GM18499 (cell line): ENCODE data around the gene SETD4.
A peak's percentile ranks its signal among the peaks of the same experiment; 100 is the strongest.
"Not testable (repeated sequence)": the region's sequence is repeated elsewhere in the genome, so short reads cannot be mapped to it uniquely, and the experiment has no call there.

Experiments used
- ATAC-seq: cut with Tn5 transposase; IDR thresholded peaks from one replicate; pipeline ENCODE4 v1.9.1; 2021; ENCODE audit warnings: moderate number of reproducible peaks; ENCODE audit not compliant: insufficient read depth, unreplicated experiment

The SETD4 gene, protein sequence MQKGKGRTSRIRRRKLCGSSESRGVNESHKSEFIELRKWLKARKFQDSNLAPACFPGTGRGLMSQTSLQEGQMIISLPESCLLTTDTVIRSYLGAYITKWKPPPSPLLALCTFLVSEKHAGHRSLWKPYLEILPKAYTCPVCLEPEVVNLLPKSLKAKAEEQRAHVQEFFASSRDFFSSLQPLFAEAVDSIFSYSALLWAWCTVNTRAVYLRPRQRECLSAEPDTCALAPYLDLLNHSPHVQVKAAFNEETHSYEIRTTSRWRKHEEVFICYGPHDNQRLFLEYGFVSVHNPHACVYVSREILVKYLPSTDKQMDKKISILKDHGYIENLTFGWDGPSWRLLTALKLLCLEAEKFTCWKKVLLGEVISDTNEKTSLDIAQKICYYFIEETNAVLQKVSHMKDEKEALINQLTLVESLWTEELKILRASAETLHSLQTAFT

DNA sequence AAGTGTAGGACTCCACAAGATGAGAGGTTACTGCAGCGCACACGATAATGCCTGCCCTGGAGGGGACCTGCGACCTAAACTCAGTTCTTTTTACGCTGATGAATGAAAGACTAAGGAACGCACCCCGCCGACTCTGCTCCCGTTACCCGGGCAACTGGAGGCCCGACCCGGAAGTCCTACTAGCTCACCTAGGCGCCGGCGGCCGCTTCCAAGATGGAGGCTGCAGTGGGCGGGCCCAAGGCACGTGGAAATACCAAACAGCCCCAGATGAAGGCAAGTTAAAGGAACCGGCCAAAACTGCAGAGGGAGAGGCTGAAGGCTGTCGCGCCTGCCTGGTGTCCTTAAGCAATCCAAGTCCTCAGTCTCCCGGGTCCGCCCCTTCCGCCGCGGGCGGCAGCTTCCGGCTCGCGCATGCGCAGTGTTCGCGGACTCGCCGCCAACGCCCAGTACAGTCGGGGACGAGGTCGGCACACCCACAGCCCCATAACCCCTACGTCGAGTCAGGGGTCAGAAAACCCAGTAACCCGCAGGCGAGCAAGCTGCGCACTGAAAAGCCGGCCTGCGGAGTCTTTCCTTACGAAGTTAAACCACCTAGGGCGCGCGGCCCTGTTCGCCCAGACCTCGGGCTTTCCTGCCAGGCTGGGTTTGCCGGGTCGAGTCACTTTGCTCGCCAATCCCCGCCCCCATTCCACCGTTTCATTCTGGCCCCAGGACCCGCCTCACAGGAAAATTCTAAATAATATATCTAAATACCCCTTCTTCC, at the start of gene SETD4:
TSS of gene SETD4 (minus strand) at position 368 of the 763 bp plus-strand sequence. CDS start 1,638 bp downstream, outside the sequence.
- ATAC-seq: peak; percentile 57

DNA sequence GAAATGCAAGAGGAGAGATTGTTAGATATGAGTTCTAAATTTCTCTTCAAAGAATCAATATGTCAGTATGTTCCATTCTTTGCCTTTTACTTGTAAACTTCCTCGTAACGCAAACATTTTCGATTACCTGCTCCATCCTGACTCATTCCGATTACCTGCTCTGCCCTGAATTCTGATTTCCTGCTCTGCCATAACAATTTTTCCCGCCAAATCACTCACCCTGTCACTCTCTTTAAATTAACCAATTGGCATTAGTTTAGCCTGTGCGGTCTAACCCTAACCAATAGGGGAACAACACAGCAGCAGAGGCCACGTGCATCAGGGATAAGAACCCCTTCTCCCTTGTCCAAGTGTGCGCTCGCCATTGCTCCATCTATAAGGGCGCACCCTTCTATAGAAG, 49.5 kb upstream of the SETD4 start:
- ATAC-seq: no peak

DNA sequence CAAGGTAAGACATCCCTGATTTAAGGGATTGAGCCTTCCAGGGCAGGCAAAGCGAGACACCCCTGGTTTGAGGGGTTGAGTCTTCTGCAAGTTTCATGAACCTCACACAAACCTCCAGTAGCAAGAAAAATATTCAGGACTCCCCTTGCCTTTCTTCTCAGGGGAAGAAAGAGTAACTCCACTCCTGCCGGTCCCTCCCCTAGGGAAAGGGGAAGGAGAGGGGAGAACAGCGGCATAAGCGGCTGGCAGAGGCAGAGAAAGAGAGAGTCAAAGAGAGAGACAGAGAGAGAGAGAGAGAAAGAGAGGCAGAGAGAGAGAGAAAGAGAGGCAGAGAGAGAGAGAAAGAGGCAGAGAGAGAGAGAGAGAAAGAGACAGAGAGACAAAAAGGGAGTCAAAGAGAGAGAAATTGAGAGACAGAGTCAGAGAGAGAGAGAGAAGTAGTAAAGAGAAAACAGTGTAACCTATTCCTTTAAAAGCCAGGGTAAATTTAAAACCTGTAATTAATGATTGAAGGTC, 45.1 kb upstream of the SETD4 start:
- ATAC-seq: no peak

DNA sequence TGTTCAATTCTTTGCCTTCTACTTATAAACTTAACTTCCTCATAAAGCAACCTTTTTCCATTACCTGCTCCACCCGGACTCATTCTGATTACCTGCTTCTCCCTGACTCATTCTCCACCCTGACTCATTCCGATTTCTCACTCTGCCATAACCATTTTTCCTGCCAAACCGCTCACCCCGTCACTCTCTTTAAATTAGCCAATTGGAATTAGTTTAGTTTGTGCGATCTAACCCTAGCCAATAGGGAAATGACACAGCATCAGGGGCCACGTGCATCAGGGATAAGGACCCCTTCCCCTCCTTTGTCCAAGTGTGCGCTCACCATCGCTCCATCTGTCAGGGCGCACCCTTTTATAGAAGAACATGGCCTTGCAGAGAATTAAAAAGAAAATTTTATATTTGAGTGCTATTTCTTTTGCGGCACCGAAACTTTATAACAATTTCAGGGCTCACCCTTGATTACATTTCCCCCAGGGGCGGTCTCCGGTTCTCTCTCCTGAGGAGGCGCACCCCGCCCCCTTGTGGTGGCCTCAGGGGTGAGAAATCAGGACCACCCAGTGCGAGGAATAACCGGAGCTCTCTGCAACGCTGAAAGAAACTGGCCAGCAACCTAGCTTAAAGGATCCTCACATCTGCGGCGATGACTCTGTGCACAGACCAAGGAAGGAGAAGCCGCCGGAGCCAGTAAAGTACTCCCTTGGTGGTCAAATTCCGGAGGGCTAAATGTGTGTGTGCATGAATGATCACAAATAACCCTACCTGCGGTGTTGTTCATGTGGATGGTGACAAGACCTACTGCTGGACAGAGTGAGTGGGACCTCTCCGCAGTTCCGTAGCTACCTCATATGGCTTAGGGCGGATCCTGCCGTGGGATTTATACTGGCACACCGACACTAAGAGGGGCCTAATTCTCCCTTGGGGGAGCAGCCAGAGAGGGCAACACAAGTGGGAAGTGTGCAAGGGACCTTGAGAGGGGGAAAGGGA, 44.3 kb upstream of the SETD4 start:
- ATAC-seq: no peak

DNA sequence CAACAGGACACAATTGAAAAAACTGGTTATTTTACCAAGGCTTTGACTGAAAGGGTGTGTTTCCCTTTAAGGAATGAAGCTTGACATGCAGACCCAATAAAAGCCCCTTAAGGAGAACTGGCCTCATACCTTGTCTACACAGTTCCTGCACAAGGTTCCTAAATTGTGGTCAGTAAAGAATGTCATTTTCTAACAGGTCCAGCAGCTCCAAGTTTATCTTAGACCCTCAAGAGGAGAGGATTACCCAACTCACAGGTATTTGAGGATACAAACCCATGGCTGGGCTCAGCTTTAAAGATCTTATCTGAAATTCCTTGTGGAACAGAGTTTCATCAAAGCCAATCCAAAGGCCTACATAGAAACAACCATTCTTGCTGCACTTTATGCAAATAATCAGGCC, 43.1 kb upstream of the SETD4 start:
- no peak for ATAC-seq

DNA sequence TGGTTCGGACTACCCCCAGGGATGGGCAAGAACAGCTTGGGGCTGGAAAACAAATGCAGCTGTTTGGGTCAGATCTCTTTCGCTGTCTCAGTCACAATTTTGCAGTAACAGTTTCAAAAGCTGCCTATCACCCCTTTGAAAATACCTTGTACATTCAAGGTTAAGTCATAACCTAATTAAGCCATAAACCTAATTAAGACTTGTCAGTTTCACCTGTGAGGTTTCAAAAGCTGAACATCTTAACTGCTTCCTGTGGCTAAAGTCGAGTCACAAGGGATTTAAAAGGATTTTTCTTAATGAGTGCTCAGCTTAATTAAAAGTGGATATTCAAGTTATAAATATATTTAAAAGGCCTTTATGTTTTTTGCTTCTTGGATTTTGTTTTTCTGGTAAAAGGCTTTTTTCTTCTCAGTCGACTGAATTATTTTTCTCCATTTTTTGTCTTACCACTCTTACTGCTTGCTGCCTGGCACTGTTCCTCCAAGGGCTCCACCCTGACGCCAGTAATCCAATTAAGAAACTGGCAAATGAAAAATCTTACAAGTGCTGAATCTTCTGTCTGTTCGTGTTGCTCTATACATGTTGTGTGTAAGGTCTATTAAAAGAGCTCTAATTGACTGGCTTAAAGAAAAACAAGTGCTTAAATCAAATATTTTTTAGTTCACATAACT, 40.8 kb upstream of the SETD4 start:
- no peak for ATAC-seq

DNA sequence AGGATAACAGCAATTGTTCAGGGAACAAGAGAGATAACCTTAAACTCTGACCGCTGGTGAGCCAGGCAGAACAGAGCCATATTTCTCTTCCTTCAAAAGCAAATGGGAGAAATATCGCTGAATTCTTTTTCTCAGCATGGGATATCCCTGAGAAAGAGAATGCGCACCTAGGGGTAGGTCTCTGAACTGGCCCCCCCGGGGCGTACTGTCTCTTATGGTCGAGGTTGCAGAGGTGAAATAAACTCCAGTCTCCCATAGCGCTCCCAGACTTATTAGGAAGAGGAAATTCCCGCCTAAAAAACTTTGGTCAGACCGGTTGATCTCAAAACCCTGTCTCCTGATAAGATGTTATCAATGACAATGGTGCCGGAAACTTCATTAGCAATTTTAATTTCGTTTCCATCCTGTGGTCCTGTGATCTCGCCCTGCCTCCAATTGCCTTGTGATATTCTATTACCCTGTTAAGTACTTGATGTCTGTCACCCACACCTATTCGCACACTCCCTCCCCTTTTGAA, 39.4 kb upstream of the SETD4 start:
- not testable (repeated sequence) for ATAC-seq

DNA sequence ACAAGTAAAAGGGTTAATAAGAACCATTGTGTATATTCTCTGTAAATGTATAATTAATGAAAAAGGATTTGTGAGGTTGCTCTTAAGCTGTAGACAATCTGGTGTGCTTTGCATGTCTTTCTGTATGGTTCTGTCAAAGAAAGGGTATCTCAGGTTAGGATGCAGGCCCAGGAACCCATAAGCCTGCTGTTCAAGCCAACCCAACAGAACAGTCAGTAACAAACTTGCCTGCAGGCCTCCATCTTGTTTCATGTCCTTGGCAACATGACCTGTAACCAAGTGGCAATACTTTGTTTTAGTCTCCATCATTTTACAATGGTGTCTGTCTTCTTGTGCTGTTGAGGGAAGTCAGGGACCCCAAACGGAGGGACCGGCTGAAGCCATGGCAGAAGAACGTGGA, 38.7 kb upstream of the SETD4 start:
- no peak for ATAC-seq

DNA sequence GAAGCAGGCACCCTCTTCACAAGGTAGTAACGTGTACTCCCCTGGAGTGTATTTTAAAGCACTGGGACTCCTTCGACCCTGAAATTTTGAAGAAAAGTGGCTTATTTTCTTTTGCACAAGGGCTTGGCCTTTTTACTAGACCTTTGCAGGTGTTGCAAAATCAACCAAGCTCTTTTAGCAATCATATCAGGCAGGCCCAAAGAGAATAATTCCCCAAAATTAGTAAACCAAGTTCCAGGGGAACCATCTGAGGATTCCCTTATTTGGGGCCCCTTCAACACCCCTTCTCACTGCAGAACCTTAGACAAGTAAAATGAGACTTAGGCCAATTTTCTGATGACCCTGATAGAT, 37.8 kb upstream of the SETD4 start:
- ATAC-seq: no peak

DNA sequence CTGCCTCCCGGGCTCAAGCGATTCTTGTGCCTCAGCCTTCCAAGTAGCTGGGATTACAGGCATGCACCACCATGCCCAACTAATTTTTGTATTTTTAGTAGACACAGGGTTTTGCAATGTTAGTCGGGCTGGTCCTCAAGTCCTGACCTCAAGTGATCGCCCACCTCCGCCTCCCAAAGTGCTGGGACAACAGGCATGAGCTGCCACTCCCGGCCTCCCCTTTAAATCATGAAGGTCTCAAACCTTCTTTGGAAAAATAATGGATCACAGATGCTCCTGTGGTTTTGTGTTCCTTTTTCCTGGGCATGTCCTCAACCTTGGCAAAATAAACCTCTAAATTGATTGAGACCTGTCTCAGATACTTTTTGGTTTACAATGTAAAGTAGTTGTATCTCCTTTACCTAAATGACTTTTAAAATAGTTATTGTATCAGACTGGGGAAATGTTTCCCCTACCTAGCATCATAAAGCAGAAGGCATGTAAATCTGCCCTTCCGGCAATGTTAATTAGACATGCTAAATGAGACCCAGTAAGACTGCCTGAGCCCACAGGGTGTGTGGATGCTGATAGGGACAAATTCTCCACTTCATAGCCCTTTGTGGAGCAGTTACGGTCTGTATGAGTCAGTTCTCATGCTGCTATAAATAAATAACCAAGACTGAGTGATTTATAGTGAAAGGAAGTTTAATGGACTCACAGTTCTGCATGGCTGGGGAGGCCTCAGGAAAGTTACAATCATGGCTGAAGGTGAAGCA, 37.3 kb upstream of the SETD4 start:
- ATAC-seq: peak; percentile 80

DNA sequence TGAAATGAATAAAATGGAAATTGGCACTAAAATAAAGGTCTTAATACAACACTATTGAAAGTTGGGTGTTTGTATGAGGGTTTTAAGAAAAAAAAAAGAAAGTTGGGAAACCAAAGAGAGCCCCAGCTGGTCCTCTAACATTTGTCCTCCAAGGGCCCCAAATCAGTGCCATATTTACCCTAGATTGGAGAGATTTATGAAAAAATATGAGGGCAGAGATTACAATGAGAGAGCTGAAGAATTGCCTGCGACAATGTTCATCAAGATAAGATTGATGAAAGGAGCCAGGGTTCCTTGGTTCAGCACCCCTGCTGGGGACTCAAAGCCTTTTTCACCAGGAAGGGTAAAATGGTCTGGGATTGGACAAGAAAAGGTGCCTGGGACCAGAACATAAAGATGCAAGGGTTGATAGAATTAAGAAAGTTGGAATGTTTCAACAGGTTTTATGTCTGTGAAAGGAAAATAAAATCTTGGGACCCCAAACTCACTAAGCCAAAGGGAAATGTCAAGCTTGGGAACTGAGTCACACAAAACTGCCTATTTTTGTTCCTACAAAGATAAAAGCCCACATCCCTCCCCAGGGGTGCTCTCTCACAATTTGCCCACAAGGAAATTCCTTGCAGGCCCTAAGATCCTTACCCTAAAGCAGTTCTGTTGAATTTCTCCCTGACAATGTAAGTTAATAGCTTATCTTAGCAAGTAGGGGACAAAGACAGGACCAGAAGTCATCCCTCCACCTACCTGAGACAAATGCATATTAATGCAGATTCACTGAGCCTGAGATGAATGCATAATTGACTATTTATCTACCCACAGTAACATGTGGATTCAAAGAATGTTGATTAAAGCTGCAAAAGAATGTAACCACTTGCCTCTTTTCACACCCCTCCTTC, 36.3 kb upstream of the SETD4 start:
- no peak for ATAC-seq

DNA sequence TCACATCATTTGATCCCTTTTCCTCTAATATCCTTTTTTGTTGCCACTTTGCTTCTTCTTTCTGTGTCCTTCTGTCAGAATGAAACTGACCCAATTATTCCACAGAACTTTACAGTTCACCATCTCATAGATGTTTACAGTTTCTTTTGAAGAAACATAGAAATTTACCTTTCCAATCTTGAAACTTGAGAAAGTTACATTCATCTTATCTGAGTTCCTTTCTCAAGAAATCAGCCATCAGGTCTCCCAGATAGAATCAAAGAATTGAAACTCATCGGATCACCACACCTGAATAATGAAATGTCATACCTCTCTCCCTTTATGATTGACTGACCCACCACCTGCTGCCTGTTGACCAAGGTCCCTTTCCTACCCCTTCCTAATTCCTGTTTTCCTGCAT, 33.2 kb upstream of the SETD4 start:
- no peak for ATAC-seq

DNA sequence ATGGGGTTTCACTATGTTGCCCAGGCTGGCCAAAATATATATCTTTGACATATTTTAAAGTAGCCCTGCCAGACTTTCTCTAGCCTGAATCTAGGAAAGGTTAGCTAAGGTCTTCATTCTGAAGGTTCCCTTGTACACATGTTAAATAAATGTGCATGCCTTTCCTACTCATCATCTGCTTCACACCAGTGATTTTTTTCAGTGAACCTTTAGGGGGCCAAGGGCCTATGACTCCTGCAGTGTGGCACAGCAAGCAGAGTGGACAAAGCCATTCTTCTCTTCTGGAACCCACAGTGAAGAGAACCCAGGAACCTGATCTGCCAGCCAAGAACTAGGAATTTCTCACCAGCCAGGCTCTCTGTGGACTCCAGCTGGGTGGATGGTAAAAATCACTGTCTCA, 32.4 kb upstream of the SETD4 start:
- ATAC-seq: no peak

DNA sequence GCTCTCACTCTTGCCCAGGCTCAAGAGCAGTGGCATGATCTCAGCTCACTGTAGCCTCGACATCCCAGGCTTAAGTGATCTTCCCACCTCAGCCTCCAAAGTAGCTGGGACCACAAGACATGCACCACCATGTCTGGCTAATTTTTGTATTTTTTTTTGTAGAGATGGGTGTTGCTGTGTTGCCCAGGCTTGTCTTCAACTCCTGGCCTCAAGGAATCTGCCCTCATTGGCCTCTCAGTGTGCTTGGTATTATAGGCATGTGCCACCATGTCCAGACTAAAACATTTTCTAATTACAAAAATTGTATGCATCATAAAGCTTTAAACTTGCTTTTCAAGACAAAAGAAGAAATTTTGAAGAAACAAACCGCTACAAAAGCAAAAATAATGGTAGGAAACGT, 29.6 kb upstream of the SETD4 start:
- no peak for ATAC-seq

DNA sequence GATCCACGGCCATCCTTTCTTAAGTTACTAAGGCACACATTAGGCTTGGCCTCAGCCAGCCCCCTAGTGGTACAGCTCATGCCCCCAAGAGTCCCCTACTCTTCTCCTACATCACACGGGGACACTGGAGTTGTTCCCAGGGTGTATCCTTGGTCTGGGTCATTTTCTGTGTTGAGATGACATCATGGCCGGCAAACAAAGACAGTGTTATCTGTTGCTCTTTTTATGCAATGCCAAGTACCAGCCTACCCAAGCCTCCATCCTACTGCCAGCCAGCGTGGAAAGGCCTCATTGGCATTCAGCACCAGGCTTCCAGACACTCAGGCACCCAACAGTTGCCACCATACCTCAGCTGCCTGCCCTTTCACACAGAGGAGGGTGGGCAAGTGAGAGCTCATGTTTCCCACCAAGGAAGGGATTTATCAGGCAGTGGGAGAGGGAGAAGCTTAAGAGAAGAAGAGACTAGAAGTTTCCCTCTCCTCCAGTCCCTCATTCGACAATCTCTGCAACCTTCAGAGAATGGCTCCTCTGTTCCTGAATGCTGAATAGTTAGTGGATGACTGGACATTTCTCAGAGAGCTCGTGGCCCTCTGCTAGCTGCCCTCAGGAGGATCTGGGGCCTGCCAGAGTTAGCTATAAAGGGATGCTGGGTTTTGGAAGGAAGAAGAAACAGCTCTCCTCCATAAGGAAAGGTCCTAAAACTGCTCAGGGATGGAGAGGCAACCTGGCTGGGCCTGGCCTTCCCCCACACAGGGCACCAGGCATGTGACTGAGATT, 27.2 kb upstream of the SETD4 start:
- ATAC-seq: no peak

DNA sequence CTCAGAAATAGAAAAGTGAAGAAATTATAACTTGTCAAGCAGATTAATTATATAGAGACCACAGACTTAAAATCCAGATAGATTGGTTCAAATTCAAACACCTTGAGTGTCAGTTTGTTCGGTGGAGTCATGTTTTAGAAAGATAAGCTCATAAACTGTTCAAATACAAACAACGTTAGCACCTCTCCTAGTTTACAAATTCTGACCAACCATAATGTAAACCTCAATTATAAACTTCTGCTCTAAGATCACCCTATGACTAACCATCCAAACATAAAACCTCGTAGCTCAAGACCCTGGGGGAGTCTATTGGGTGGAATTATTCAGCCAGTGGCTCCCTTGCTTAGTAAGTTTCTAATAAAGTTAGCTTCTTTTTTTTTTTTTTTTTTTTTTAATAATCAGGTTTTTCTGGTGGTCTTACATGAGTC, 21.9 kb upstream of the SETD4 start:
- ATAC-seq: no peak

DNA sequence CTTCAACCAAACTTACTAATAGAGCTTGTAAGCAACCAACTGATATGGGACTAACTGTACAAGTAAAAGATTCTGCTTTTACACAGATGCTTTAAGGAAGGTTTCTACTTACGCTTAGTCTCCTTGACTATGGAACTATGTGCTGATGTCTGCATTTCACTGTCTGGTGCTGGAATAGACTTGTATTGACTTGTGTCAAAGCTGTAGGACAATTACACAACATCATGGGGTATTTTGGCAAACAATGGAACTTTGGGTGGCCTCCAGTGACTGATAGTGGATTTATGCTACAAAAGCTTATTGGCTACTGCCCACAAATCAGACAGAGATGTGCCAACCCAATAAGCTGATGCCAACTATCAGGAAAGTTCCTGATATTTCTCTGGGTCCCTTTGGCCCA, 20.1 kb upstream of the SETD4 start:
- no peak for ATAC-seq
